ENCODE results near the gene SEL1L2. TPM values are rescaled to one million over a fixed set of nuclear protein-coding genes. Genes with fewer than 3 reads are reported as not detected.

Gene SEL1L2
- total RNA-seq, 1 donor from 2014 or later = 1.4 TPM

- Histone ChIP-seq H3K4me3 (no peak overlapping the region), H3K27ac (replicated peaks) (no peak overlapping the region), H3K4me1 (no peaks in the 10 kb centered on the region), H3K36me3 (no peaks in the 10 kb centered on the region), H3K27me3 (ENCODE audit: low read depth) (no peaks in the 10 kb centered on the region), H3K9me3 (replicated peaks) (peaks cover 19% of the 10 kb centered on the region)
- intact Hi-C loops (cut with micrococcal nuclease) = no loop called here
- no peak for DNase-seq
- TF ChIP-seq CTCF (IDR thresholded peaks at IDR 0.05; ENCODE audit: borderline replicate concordance) = no peak
These were observed 18.8 kb upstream of the SEL1L2 start for GRCh38 chr20:14009208-14009607.

- Histone ChIP-seq H3K4me1 (no peaks in the 10 kb centered on the region), H3K36me3 (no peaks in the 10 kb centered on the region), H3K27me3 (ENCODE audit: low read depth) (no peaks in the 10 kb centered on the region), H3K4me3 (no peak overlapping the region), H3K27ac (replicated peaks) (no peak overlapping the region), H3K9me3 (replicated peaks) (peaks cover 4% of the 10 kb centered on the region)
- intact Hi-C loops (cut with micrococcal nuclease) = no loop called here
- TF ChIP-seq CTCF (IDR thresholded peaks at IDR 0.05; ENCODE audit: borderline replicate concordance) = no peak
- DNase-seq = no peak
These were observed 15.6 kb upstream of the SEL1L2 start for GRCh38 chr20:14005996-14006395.

GRCh38 chr20:14000917-14001316, 10.5 kb upstream of the SEL1L2 start:
- TF ChIP-seq CTCF (IDR thresholded peaks at IDR 0.05; ENCODE audit: borderline replicate concordance) = no peak
- Histone ChIP-seq H3K36me3 (no peaks in the 10 kb centered on the region), H3K27me3 (ENCODE audit: low read depth) (peaks cover 9% of the 10 kb centered on the region), H3K9me3 (replicated peaks) (no peaks in the 10 kb centered on the region), H3K27ac (replicated peaks) (no peak overlapping the region), H3K4me1 (peaks cover 8% of the 10 kb centered on the region), H3K4me3 (no peak overlapping the region)
- intact Hi-C loops (cut with micrococcal nuclease) = no loop called here
- DNase-seq = no peak

- DNase-seq = no peak
- Histone ChIP-seq H3K27ac (replicated peaks) (peak overlapping the region; percentile 73), H3K4me3 (peak overlapping the region; percentile 76), H3K27me3 (ENCODE audit: low read depth) (peaks cover 20% of the 10 kb centered on the region), H3K4me1 (peaks cover 12% of the 10 kb centered on the region), H3K9me3 (replicated peaks) (peaks cover 30% of the 10 kb centered on the region), H3K36me3 (no peaks in the 10 kb centered on the region)
- intact Hi-C loops (cut with micrococcal nuclease) = no loop called here
- TF ChIP-seq CTCF (IDR thresholded peaks at IDR 0.05; ENCODE audit: borderline replicate concordance) = no peak
These were observed 5.9 kb upstream of the SEL1L2 start for GRCh38 chr20:13996265-13996664.

GRCh38 chr20:13995841-13996240, 5.4 kb upstream of the SEL1L2 start:
- H3K36me3 ChIP-seq = no peaks in the 10 kb centered on the region
- peaks cover 12% of the 10 kb centered on the region for H3K4me1 ChIP-seq
- H3K4me3 ChIP-seq = peak overlapping the region; percentile 76
- peak overlapping the region; percentile 73 for H3K27ac ChIP-seq (replicated peaks)
- peak; percentile 17 for DNase-seq
- H3K27me3 ChIP-seq (ENCODE audit: low read depth) = peaks cover 20% of the 10 kb centered on the region
- intact Hi-C loops (cut with micrococcal nuclease) = no loop called here
- peaks cover 32% of the 10 kb centered on the region for H3K9me3 ChIP-seq (replicated peaks)
- TF ChIP-seq CTCF (IDR thresholded peaks at IDR 0.05; ENCODE audit: borderline replicate concordance) = no peak

All from left ventricle myocardium inferior (tissue), 1 donor.